ENCODE data around the gene HCN4. TPM values are rescaled to one million over a fixed set of nuclear protein-coding genes. Genes with fewer than 3 reads are reported as not detected.

Gene HCN4
- total RNA-seq, 2 donors from 2014 or later: 0.82 to 3.1 TPM

DNA sequence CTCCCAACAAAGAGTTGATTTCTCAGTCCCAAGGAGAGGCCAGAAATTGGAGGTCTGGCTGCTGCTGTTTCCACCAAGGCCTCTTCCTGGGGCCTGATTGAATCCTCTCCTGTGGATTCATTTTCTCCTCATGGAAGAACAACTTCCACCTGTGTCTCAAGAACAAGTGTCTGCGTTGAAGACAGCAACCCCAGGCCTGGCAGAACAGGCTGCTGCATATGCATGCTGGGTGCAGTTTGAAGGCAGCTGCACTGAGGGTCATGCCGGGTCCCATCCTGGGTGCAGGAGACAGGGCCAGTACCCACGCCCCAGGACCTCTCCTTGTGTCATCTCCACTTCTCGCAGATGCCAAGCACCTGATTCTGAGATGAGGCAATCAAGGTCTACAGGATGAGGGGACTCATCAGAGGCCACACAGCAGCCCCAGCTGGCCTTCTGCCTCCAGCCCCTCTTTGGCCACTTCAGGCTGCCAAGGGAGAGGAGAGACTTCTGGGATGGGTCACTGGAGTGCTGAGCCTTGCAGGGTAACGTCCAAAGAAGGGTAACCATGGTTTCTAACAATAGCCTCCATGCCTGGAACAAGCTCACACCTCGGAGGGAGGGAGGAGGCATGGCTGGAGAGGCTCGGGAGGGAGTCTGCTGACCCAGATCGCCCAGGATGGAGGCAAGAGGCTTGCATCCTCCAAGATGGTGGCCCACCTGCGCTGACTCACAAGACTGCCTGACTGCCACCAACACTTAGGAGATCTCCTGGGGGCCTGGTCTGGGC is 30.0 kb downstream of the HCN4 start:
- H3K4me1 ChIP-seq (ENCODE audit: control insufficient read depth, insufficient read depth, low read length): no peaks in the 10 kb centered on the region
- no peaks in the 10 kb centered on the region for H3K4me1 Mint-ChIP-seq
- H3K27ac Mint-ChIP-seq: no peak overlapping the region
- no peak overlapping the region for H3K4me3 ChIP-seq (ENCODE audit: low read length)
- H3K9me3 Mint-ChIP-seq: no peaks in the 10 kb centered on the region
- H3K27me3 ChIP-seq (ENCODE audit: control insufficient read depth, insufficient read depth, low read length, poor library complexity, severe bottlenecking): no peaks in the 10 kb centered on the region
- TF ChIP-seq CTCF (conservative IDR thresholded peaks at IDR 0.05): no peak
- H3K36me3 ChIP-seq (ENCODE audit: control insufficient read depth, insufficient read depth, low read length): no peaks in the 10 kb centered on the region
- H3K4me3 Mint-ChIP-seq: no peak overlapping the region
- 80 to 87% methylated on average over 5 to 9 of the region's 9 CpGs for WGBS, 2 experiments (ENCODE audit: insufficient coverage in 1 of 2, insufficient read length in 1 of 2)
- H3K27me3 Mint-ChIP-seq (ENCODE audit: insufficient read depth): no peaks in the 10 kb centered on the region
- H3K27ac ChIP-seq (ENCODE audit: low read depth, low read length): no peak overlapping the region
- no peak overlapping the region for H3K9ac ChIP-seq (ENCODE audit: extremely low read depth, low read length, poor library complexity, severe bottlenecking)
- H3K9me3 ChIP-seq (ENCODE audit: control insufficient read depth, low read length): no peaks in the 10 kb centered on the region
- no peaks in the 10 kb centered on the region for H3K36me3 Mint-ChIP-seq (ENCODE audit: low read depth)
- DNase-seq: no peak

DNA sequence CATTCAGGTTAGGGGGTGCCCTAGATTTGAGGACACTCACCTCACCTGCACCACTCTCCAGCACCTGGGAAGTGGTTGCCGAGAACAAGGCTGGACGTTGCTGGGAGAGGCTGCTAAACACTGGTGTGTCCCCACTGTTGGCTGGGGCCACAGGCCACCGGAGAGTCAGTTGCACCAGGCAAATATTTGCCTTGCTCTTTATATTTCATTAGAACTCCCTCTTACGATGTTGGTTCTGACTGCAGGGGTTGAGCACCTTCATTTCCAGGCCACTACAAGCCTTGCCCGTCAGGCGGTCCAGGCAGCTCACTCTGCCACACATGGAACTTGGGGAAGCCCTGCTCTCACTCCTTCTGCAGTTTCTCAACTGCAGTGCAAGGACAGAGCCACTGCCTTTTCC is 30.7 kb downstream of the HCN4 start:
- no peaks in the 10 kb centered on the region for H3K27me3 ChIP-seq (ENCODE audit: control insufficient read depth, insufficient read depth, low read length, poor library complexity, severe bottlenecking)
- Mint-ChIP-seq H3K36me3 (ENCODE audit: low read depth) (no peaks in the 10 kb centered on the region), H3K9me3 (no peaks in the 10 kb centered on the region), H3K27ac (no peak overlapping the region), H3K4me3 (no peak overlapping the region), H3K4me1 (no peaks in the 10 kb centered on the region), H3K27me3 (ENCODE audit: insufficient read depth) (no peaks in the 10 kb centered on the region)
- H3K27ac ChIP-seq (ENCODE audit: low read depth, low read length): no peak overlapping the region
- no peaks in the 10 kb centered on the region for H3K36me3 ChIP-seq (ENCODE audit: control insufficient read depth, insufficient read depth, low read length)
- H3K4me3 ChIP-seq (ENCODE audit: low read length): no peak overlapping the region
- H3K9ac ChIP-seq (ENCODE audit: extremely low read depth, low read length, poor library complexity, severe bottlenecking): no peak overlapping the region
- H3K4me1 ChIP-seq (ENCODE audit: control insufficient read depth, insufficient read depth, low read length): no peaks in the 10 kb centered on the region
- H3K9me3 ChIP-seq (ENCODE audit: control insufficient read depth, low read length): no peaks in the 10 kb centered on the region
- 76 to 84% methylated on average over 6 of the region's 6 CpGs for WGBS, 2 experiments (ENCODE audit: insufficient coverage in 1 of 2, insufficient read length in 1 of 2)
- DNase-seq: no peak
- TF ChIP-seq CTCF (conservative IDR thresholded peaks at IDR 0.05): no peak

DNA sequence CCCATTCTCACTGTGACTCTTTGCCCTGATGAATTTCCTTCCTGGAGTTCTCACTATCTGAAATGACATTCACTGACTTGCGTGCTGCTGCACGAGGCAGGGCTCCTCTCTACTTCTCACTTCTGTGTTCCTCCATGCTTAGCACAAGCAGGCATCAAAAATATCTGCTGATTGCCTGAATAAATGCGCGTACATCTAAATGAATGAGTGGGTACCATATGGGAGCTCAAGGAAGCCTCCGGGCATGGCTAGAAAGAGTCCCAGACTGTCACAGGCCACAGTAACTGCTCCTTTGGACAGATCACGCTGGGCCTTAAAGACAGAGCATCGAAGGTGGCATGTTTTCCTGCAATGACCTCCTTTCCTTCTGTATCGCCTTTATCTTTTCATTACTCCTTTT is 31.6 kb downstream of the HCN4 start:
- TF ChIP-seq CTCF (conservative IDR thresholded peaks at IDR 0.05): no peak
- Mint-ChIP-seq H3K4me3 (no peak overlapping the region), H3K27me3 (ENCODE audit: insufficient read depth) (no peaks in the 10 kb centered on the region), H3K4me1 (no peaks in the 10 kb centered on the region), H3K9me3 (no peaks in the 10 kb centered on the region), H3K27ac (no peak overlapping the region), H3K36me3 (ENCODE audit: low read depth) (no peaks in the 10 kb centered on the region)
- Histone ChIP-seq H3K27me3 (ENCODE audit: control insufficient read depth, insufficient read depth, low read length, poor library complexity, severe bottlenecking) (no peaks in the 10 kb centered on the region), H3K36me3 (ENCODE audit: control insufficient read depth, insufficient read depth, low read length) (no peaks in the 10 kb centered on the region), H3K9ac (ENCODE audit: extremely low read depth, low read length, poor library complexity, severe bottlenecking) (no peak overlapping the region), H3K9me3 (ENCODE audit: control insufficient read depth, low read length) (no peaks in the 10 kb centered on the region), H3K4me3 (ENCODE audit: low read length) (no peak overlapping the region), H3K27ac (ENCODE audit: low read depth, low read length) (no peak overlapping the region), H3K4me1 (ENCODE audit: control insufficient read depth, insufficient read depth, low read length) (no peaks in the 10 kb centered on the region)
- no peak for DNase-seq
- 94% methylated on average over 7 to 8 of the region's 8 CpGs for WGBS, 2 experiments (ENCODE audit: insufficient coverage in 1 of 2, insufficient read length in 1 of 2)
